ENCODE data around the gene PPP4R1. TPM values are rescaled to one million over a fixed set of nuclear protein-coding genes. Genes with fewer than 3 reads are reported as not detected.

PPP4R1 gene
- total RNA-seq, 1 experiment from 2014 or later: 66.7 TPM

GRCh38 chr18:9615280-9615797 is 980 bp upstream of the PPP4R1 start:
- Histone ChIP-seq H3K27ac (ENCODE audit: low read depth, low read length) (peak overlapping the region; percentile 80), H2AFZ (ENCODE audit: low read depth, low read length, poor library complexity, severe bottlenecking) (no peak overlapping the region), H3K4me1 (ENCODE audit: control insufficient read depth in 1 of 2, insufficient read depth in 2 of 2, low read length in 2 of 2) (peaks cover 18 to 43% of the 10 kb centered on the region in 2 experiments), H3K27me3 (ENCODE audit: insufficient read depth, low read length) (no peaks in the 10 kb centered on the region), H3K4me3 (replicated peaks in 1 of 2; ENCODE audit: low read depth in 1 of 2, low read length in 2 of 2) (peak overlapping the region; percentile 46 to 52), H3K4me2 (ENCODE audit: low read length) (peak overlapping the region; percentile 83), H3K9ac (ENCODE audit: low read length) (peak overlapping the region; percentile 68), H3K79me2 (ENCODE audit: insufficient read depth, low read length) (peaks cover 36% of the 10 kb centered on the region), H4K20me1 (ENCODE audit: insufficient read depth) (no peaks in the 10 kb centered on the region), H3K9me3 (ENCODE audit: control insufficient read depth in 1 of 2, insufficient read depth in 1 of 2, low read depth in 1 of 2, low read length in 2 of 2) (no peaks in the 10 kb centered on the region), H3K9me2 (ENCODE audit: insufficient read depth) (no peaks in the 10 kb centered on the region), H3K36me3 (ENCODE audit: control insufficient read depth in 1 of 2, insufficient read depth in 2 of 2, low read length in 2 of 2) (peaks cover 4 to 10% of the 10 kb centered on the region in 2 experiments; a peak in 2 of 4 replicates)
- no peak for ATAC-seq
- ChIA-PET POLR2A (no interaction called here), CTCF (no interaction called here), RAD21 (ENCODE audit: low non-redundant PET in 1 of 2, low total read pairs in 2 of 2, uncharacterized antibody in 2 of 2, unreplicated experiment in 2 of 2) (no interaction called here)
- intact Hi-C loops (cut with micrococcal nuclease): loop anchor here (10.0 kb wide), 2 partner anchors 299 to 339 kb away; partner anchors contain the start of gene VAPA
- TF ChIP-seq YY1 (IDR thresholded peaks at IDR 0.05; ENCODE audit: extremely low read depth, insufficient replicate concordance, low read depth, low read length) (no peak), MAX (IDR thresholded peaks at IDR 0.05) (no peak), POLR2AphosphoS5 (IDR thresholded peaks at IDR 0.05; ENCODE audit: low read depth, low read length) (no peak)
- TF ChIP-seq, protein P1, sequence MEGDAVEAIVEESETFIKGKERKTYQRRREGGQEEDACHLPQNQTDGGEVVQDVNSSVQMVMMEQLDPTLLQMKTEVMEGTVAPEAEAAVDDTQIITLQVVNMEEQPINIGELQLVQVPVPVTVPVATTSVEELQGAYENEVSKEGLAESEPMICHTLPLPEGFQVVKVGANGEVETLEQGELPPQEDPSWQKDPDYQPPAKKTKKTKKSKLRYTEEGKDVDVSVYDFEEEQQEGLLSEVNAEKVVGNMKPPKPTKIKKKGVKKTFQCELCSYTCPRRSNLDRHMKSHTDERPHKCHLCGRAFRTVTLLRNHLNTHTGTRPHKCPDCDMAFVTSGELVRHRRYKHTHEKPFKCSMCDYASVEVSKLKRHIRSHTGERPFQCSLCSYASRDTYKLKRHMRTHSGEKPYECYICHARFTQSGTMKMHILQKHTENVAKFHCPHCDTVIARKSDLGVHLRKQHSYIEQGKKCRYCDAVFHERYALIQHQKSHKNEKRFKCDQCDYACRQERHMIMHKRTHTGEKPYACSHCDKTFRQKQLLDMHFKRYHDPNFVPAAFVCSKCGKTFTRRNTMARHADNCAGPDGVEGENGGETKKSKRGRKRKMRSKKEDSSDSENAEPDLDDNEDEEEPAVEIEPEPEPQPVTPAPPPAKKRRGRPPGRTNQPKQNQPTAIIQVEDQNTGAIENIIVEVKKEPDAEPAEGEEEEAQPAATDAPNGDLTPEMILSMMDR (IDR thresholded peaks at IDR 0.05 in 2 of 3, conservative IDR thresholded peaks at IDR 0.05 in 1 of 3; ENCODE audit: borderline replicate concordance in 1 of 3, insufficient read depth in 1 of 3, low read depth in 2 of 3, low read length in 2 of 3): no peak
- TF ChIP-seq, protein P2, sequence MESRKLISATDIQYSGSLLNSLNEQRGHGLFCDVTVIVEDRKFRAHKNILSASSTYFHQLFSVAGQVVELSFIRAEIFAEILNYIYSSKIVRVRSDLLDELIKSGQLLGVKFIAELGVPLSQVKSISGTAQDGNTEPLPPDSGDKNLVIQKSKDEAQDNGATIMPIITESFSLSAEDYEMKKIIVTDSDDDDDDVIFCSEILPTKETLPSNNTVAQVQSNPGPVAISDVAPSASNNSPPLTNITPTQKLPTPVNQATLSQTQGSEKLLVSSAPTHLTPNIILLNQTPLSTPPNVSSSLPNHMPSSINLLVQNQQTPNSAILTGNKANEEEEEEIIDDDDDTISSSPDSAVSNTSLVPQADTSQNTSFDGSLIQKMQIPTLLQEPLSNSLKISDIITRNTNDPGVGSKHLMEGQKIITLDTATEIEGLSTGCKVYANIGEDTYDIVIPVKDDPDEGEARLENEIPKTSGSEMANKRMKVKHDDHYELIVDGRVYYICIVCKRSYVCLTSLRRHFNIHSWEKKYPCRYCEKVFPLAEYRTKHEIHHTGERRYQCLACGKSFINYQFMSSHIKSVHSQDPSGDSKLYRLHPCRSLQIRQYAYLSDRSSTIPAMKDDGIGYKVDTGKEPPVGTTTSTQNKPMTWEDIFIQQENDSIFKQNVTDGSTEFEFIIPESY (IDR thresholded peaks at IDR 0.05; ENCODE audit: extremely low read depth, insufficient replicate concordance, low read length): no peak
- DNase-seq (ENCODE audit: low read depth, low spot score): no peak
- TSS peak; percentile 88 for BruUV-seq (replicated peaks)

Data from HCT116 (cell line).